RCC 7860 (cell line): ENCODE measurements around the gene DACH1.
"Not testable (repeated sequence)": the region's sequence is repeated elsewhere in the genome, so short reads cannot be mapped to it uniquely, and the experiment has no call there.

ENCODE experiments used
- DNase-seq: peaks from one replicate; pipeline ENCODE4 v3.0.0-alpha.2; 2015; ENCODE audit warnings: low spot score
- FAIRE-seq: peaks from 2 replicates; lab custom pipeline; 2012; peaks lifted over from hg19 to GRCh38; lab: Jason Lieb, UNC

Gene DACH1

GRCh38 chr13:71866335-71867130, 471 bp downstream of the DACH1 start:
- no peak for FAIRE-seq
- no peak for DNase-seq

GRCh38 chr13:71865874-71866334, 1.1 kb downstream of the DACH1 start:
- DNase-seq (no peak), FAIRE-seq (no peak)

- FAIRE-seq (no peak), DNase-seq (no peak)
These were observed 1.8 kb downstream of the DACH1 start for GRCh38 chr13:71864986-71865873.

GRCh38 chr13:71864094-71864985, 2.7 kb downstream of the DACH1 start:
- no peak for FAIRE-seq
- DNase-seq: no peak

GRCh38 chr13:71863254-71863865, 3.6 kb downstream of the DACH1 start:
- no peak for FAIRE-seq

GRCh38 chr13:71862459-71862943, 4.5 kb downstream of the DACH1 start:
- DNase-seq (no peak), FAIRE-seq (no peak)

More at GRCh38 chr13:71863254-71863865, 3.6 kb downstream of the DACH1 start:
- no peak for DNase-seq

GRCh38 chr13:71861769-71862458, 5.1 kb downstream of the DACH1 start:
- DNase-seq: no peak

GRCh38 chr13:71860547-71861138, 6.4 kb downstream of the DACH1 start:
- no peak for FAIRE-seq
- DNase-seq: no peak

More at GRCh38 chr13:71861769-71862458, 5.1 kb downstream of the DACH1 start:
- FAIRE-seq: no peak

GRCh38 chr13:71858647-71859046, 8.4 kb downstream of the DACH1 start:
- FAIRE-seq (no peak), DNase-seq (no peak)

GRCh38 chr13:71856548-71857043, 10.4 kb downstream of the DACH1 start:
- FAIRE-seq: no peak
- DNase-seq: no peak

GRCh38 chr13:71854401-71854800, 12.6 kb downstream of the DACH1 start:
- no peak for FAIRE-seq
- no peak for DNase-seq

GRCh38 chr13:71853725-71854124, 13.3 kb downstream of the DACH1 start:
- no peak for FAIRE-seq
- no peak for DNase-seq

GRCh38 chr13:71852736-71853135, 14.3 kb downstream of the DACH1 start:
- FAIRE-seq (no peak), DNase-seq (no peak)

GRCh38 chr13:71851498-71852409, 15.2 kb downstream of the DACH1 start:
- FAIRE-seq: no peak

GRCh38 chr13:71842003-71842402, 25.0 kb downstream of the DACH1 start:
- FAIRE-seq (no peak), DNase-seq (no peak)

More at GRCh38 chr13:71851498-71852409, 15.2 kb downstream of the DACH1 start:
- no peak for DNase-seq

GRCh38 chr13:71838842-71839241, 28.2 kb downstream of the DACH1 start:
- no peak for DNase-seq
- FAIRE-seq: no peak

- not testable (repeated sequence) for DNase-seq, FAIRE-seq
These were observed 29.4 kb downstream of the DACH1 start for GRCh38 chr13:71837582-71837981.

GRCh38 chr13:71831716-71832115, 35.3 kb downstream of the DACH1 start:
- DNase-seq (no peak), FAIRE-seq (no peak)
